HG03060 (cell line): ENCODE results near the gene HACL1.
"Not testable (repeated sequence)": the region's sequence is repeated elsewhere in the genome, so short reads cannot be mapped to it uniquely, and the experiment has no call there.

Experiments used
- ATAC-seq: cut with Tn5 transposase; IDR thresholded peaks from one replicate; pipeline ENCODE4 v1.9.1; 2021; ENCODE audit warnings: low read depth, moderate number of reproducible peaks; ENCODE audit not compliant: unreplicated experiment

HACL1 gene

DNA sequence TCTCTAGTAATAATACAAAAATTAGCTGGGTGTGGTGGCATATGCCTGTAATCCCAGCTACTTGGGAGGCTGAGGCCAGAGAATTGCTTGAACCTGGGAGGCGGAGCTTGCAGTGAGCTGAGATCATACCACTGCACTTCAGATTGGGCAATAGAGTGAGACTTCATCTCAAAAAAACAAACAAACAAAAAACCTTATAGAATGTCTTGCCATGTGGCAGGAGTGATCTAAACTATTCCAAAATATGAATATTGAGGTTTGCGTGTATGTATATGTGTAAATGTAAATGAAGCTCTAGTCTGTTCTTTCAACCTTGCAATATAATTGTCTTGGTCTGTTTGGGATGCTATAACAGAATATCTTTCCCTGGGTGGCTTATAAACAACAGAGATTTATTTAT is 68.8 kb downstream of the HACL1 start:
- not testable (repeated sequence) for ATAC-seq

DNA sequence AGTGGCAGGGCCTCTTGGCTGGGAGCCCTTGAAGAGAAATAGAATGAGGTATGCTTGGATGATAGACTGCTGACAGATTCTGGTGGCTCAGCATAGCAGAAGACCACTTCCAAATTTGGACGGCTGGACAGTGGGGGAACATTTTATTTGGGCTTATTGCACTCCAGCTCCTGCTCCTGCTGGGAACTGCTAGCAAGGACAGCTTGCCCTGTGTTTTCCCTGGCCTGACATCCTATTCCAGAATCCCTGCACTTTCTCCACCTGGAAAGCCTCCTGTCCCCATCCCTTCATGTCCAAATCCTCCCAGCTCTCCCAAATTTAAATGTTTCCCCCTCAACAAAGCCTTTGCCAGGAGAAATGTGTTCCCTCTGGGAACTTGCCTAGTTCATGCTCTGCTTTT is 70.0 kb downstream of the HACL1 start:
- no peak for ATAC-seq

DNA sequence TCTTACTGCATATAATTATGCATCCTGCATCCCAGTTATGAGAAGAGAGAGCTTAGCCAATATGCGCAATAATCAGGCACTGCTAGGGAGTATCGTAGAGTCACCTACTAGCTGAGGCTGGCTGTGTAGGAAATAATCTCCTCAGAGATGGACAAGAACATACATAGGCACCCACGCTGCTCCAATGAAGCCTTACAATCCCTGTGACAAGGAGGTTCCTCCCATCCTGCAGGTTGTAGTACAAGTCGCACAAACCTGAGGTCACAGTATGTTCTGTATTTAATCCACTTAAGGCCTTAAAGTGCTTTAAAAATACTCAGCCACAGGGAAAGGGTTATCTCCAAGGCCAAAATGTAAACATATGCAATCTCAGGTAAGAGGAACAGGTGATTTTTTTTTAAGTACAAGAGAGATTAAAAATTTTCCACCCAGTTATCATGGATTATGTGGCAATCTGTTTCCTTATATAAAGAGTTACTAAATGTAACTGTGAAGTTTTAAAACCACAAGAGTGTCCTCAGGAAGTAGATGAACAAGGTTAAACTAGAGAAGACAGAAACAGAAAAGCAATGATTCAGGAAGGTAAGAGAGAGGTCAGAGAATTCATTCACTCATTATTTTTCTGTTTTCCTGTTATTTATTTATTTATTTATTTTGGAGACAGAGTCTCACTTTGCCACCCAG is 72.4 kb downstream of the HACL1 start:
- ATAC-seq, result no peak

DNA sequence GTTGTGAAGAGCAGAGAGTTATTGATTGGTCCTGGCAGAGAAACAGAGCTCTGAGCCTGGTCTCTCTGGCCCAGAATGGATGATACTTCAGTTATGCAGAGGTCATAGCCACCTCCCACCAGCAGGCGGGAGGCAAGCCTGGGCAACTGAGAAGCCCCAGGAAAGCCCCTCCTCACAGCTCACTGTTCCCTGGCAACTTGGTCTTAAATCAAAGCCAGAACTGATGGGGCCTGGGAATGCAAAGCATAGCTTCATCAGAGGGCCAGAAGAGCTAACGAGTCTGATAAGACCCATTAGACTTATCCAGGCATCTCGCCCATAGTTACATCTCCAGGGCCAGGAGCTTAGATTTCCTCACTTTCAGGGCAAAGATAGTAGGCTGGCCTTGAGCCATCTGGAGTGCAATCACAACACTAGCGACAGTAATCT is 74.3 kb downstream of the HACL1 start:
- no peak for ATAC-seq

DNA sequence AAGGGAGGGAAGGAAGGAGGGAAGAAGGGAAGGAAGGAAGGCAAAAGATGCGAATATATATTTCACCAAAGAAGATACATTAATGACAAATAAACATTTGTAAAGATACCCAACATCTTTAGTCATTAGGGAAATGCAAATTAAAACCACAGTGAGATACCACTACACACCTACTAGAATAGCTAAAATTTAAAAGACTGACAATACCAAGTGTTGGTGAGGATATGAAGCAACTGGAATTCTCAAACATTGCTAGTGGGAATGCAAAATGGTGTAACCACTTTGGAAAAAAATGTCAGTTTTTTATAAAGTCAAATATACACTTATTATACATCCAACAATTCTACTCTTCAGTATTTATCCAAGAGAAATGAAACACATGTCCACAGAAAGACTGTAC is 75.6 kb downstream of the HACL1 start:
- ATAC-seq, result no peak

DNA sequence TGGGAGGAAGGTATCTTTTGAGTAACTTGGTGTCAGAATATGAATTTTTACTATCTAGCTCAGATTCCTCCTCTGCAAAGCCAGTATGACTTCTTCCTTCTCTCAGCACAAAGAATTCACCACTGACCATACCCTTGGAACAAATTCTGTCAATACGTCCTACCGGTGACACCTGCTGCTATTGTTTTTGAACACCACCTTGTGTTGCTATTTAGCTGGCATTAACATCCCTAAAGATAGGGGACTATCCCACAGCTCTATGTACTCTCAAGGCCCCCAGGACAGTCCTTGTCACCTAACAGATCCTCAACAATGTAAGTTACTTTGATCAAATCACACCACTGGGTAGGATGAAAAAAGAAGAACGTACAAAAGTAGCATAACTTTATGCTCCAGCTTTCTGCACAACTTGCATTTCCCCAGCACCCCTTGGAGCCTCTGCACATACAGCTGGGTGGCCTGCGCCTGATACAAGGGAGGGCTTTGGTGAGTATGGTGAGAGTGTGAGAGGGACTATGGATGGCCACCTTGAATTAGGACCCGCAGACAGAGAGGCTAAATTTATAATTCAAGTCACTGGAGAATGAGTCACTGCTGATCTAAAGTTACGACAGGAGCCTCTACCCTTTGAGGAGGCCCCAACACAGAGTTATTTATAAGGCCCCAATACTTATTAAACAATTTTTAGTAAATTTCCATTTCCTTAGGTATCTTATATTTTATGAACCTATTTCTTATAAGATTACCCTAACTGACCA is 77.5 kb downstream of the HACL1 start:
- ATAC-seq, result no peak

DNA sequence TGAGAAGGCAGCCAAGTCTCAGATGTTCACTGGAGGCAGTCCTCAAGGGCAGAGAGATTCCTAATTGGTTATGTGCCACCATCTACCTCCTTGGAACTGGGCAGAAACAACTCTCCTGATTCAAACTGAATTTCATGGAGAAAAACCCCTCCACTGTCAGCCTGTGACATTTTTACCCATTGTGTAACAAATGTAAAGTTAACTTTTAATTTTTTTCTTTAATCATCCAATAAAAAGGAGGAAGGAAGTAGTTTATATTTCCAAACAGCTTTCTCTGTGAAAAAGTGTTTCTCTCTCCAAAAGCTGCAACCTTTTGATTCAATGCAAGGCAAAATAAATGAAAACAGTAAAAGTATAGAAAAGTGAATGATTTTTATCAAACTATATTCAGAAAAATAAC is 79.4 kb downstream of the HACL1 start:
- no peak for ATAC-seq

DNA sequence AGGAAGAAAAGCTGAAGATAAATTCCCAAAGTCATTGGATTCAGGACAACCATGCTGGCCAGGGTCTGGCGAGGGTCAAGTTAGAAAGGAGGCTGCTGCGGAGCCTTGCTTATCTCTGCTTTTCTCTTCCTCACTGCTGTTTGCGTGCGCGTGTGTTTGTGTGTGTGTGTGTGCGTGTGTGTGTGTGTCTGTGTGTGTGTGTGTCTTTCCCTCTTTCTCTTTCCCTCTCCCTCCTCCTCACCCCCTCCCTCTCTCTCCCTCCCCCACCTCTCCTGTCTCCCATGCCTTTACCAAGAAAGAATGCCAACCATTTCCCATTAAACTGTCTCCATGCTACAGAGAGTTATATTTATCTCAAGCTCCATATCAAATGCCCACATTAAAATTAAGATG is 79.8 kb downstream of the HACL1 start, which contains the start of gene COLQ:
Gene COLQ (minus strand): TSS at position 134 of the 393 bp plus-strand sequence. CDS start 81 bp downstream, at position 53.
- ATAC-seq, result no peak

DNA sequence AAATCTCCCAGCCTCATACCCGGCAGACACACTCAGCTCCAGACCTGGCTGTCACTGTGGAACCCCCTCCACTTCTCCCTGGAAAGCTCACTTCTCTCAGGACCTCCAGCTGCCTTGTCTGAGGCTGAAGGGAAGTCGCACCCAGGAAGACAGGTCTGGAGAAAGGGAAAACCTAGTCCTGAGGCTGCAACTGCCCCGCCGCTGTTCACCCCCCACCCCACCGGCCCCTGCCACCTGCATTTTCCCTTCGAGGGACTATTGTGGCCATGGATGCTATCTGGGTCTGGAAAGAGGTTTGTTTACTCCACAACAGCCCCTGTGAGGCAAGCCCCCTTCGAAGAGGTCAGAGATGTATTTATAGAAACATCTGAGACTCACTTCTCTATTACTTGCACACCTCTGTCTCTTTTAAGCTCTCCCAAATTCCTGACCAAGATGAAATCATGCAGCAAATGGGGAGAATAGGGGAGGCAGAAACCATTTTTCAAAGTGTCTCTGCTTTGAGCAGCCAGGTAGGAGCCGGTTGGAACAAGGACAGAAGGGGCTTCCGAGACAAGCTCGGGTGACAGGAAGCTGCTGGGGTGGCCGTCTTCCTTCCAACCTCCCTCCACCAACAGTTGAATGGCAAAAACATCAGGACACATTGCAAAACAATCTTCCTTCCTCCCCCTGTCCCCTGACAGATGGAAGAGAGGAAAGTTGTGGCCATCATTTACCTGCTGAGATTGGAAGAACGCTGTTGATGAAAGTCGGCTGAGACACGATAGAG is 80.4 kb downstream of the HACL1 start:
- no peak for ATAC-seq

DNA sequence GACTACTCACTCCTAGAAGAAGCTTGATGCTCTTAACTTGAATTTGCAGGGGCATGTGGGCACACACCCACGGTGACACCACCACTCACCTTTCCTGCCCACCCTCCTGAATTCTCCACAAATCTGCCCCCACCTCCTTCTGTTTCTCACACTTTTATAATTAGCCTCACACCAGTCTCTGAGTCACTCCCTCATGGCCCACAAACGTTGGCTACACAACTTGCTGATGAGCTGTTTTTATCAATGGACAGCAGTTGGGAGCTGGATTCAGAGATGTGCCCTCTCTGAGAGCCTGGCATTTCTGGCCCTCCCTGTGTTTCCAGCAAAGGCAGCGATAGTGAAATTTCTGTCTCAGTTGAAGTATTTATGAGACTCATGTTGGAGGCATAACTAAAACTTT is 81.2 kb downstream of the HACL1 start:
- no peak for ATAC-seq

DNA sequence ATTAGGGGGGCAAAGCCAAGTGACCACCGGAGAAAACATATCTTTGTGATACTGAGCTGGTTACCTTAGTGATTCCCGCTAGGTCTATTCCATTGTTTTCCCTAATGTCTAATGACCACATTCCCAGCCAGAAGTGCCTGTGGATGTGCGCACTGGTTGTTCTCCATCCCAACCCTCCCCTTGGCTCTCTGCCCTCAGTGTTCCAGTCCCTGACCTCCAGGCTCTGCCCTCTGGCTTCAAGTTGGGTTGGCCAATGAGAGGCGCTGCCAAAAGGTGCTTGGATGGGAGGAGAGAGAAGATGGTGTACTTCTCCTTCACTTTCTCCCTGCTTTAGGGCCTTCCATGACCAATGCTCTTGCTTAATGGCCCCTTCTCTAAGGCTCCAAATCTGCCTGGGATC is 82.3 kb downstream of the HACL1 start:
- no peak for ATAC-seq

DNA sequence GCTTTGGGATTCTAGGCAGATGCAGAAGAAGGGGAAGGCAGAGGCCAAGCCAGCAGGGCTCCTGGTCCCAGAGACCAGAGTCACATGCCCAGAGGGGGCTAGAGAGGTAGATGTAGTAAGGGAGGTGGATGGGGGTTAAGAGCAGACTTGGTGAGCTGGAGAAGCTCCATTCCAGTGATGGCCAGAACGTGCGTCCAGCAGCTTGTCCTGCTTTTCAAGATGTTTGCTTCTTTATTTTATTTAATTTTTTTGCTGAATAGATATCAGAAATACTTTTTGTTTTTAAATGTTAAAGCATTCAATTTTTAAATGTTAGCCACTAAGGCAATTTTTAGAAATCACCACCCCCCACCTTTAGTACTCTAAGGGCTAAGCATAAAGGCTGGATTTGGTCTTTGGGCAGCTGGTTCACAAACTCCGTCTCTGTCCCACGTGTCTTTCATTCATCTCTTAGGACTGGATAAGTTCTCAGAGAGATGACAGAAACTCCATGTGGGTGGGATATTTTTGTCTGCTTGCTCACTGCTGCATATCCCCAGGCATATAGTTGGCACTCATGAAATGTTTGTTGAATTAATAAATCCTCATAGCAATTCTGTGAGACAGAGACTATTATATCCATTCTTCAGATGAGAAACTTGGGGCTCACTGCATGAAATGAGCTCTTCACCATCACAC is 86.6 kb downstream of the HACL1 start:
- ATAC-seq, result no peak

DNA sequence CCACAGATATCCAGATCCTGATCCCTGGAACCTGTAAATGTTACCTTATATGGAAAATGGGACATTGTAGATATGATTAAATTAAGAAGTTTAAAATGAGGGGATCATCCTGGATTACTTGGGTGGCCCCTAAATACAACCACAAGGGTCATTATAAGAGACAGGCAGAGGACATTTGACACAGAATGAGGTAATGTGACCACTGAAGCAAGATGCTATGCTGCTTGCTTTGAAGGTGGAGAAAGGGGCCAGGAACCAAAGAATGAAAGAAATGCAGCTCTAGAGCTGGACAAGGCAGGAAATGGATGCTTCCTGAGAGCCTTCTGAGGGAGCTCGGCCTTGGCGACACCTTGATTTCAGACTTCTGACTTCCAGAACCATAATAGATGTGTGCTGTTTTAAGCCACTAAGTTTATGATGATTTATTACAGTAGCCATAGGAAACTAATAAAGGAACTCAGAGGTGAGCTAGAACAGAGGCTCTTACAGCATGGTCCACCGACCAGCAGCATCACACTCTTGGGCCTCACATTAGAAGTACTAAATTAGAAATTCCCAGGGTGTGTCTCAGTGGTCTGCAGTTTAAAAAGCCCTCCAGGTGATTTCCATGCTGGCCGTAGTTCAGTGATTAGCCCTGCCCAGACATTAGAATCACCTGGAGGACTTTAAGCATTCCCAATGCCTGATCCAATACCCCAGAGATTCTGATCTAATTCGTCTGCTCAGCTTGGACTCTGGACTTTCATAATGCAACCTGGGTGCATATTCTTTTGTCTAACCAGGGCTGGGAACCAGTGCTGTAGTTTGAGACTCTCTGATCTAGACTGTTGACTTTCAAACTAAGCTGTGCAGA is 87.3 kb downstream of the HACL1 start:
- ATAC-seq, result no peak

DNA sequence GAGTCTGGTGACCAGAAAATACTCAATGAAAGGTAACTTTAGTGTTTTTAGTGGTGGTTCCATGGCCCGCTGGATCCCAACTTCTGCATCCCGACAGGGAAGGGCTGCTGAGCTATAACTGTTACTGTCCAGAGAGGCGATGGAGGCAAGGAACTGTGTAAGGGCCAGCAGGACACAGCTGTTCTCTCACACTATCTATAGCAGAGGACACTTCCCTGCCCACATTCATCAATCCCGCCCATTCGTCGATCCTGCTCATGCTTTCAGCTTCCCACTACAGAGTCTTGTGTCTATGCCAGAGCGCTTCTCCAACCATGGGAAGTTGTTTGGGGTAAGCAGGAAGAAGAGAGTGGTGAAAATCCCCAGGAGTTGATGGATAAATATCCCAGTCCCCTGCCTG is 88.3 kb downstream of the HACL1 start:
- ATAC-seq, result no peak

DNA sequence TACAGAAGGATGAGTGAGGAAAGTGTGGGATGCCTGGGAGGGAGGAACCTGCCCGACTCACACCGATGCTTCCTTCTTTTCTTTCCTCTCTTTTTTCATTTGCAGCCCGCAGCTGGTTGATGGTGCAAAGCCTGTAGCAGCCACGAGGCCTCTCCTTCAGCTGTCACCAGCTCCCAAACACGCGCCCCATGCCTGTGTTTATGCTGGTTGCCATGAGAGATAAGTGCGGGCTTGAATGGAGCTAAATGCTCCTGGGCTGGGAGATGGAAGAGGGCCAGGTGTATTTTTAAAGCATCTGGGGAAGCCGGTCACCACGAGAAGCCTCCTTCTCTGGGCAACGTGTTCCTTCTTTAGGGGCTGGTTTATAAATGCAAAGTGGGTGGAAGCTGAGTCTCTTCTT is 89.2 kb downstream of the HACL1 start:
- ATAC-seq, result no peak

DNA sequence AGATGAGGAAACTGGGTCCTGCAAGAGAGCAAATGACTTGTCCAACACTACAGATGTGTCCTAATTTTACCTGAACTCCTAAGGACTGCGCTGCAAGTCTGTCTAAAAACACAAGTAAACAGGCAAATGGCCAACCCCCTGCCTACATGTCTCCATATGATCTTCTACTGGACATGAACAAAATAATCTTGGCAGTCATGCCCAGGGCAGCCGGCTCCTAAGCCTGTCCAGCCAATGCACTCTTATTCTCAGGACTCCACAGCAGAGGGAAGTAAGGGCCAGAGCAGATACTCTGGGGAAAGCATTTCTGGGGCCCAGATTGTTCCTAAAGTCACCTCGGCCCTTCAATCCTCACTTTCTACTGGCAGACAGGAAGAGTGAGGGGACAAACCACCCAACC is 90.2 kb downstream of the HACL1 start:
- ATAC-seq, result no peak
